Measurements from ENCODE around the gene RBM15. TPM values are rescaled to one million over a fixed set of nuclear protein-coding genes. Genes with fewer than 3 reads are reported as not detected.

The RBM15 gene
- total and polyA plus RNA-seq, 2 of the 13 experiments (the other 11 are each of a cell fraction or from before 2014, with no cell fraction given) = 13.5 to 36.4 TPM

- TF ChIP-seq, protein P1, sequence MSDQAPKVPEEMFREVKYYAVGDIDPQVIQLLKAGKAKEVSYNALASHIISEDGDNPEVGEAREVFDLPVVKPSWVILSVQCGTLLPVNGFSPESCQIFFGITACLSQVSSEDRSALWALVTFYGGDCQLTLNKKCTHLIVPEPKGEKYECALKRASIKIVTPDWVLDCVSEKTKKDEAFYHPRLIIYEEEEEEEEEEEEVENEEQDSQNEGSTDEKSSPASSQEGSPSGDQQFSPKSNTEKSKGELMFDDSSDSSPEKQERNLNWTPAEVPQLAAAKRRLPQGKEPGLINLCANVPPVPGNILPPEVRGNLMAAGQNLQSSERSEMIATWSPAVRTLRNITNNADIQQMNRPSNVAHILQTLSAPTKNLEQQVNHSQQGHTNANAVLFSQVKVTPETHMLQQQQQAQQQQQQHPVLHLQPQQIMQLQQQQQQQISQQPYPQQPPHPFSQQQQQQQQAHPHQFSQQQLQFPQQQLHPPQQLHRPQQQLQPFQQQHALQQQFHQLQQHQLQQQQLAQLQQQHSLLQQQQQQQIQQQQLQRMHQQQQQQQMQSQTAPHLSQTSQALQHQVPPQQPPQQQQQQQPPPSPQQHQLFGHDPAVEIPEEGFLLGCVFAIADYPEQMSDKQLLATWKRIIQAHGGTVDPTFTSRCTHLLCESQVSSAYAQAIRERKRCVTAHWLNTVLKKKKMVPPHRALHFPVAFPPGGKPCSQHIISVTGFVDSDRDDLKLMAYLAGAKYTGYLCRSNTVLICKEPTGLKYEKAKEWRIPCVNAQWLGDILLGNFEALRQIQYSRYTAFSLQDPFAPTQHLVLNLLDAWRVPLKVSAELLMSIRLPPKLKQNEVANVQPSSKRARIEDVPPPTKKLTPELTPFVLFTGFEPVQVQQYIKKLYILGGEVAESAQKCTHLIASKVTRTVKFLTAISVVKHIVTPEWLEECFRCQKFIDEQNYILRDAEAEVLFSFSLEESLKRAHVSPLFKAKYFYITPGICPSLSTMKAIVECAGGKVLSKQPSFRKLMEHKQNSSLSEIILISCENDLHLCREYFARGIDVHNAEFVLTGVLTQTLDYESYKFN (CRISPR knock-in tag; conservative IDR thresholded peaks at IDR 0.05) = no peak; the same call in 1 of the 2 replicates
- TF ChIP-seq RBAK (CRISPR knock-in tag; IDR thresholded peaks at IDR 0.05) = no peak
- TF ChIP-seq, protein P2, sequence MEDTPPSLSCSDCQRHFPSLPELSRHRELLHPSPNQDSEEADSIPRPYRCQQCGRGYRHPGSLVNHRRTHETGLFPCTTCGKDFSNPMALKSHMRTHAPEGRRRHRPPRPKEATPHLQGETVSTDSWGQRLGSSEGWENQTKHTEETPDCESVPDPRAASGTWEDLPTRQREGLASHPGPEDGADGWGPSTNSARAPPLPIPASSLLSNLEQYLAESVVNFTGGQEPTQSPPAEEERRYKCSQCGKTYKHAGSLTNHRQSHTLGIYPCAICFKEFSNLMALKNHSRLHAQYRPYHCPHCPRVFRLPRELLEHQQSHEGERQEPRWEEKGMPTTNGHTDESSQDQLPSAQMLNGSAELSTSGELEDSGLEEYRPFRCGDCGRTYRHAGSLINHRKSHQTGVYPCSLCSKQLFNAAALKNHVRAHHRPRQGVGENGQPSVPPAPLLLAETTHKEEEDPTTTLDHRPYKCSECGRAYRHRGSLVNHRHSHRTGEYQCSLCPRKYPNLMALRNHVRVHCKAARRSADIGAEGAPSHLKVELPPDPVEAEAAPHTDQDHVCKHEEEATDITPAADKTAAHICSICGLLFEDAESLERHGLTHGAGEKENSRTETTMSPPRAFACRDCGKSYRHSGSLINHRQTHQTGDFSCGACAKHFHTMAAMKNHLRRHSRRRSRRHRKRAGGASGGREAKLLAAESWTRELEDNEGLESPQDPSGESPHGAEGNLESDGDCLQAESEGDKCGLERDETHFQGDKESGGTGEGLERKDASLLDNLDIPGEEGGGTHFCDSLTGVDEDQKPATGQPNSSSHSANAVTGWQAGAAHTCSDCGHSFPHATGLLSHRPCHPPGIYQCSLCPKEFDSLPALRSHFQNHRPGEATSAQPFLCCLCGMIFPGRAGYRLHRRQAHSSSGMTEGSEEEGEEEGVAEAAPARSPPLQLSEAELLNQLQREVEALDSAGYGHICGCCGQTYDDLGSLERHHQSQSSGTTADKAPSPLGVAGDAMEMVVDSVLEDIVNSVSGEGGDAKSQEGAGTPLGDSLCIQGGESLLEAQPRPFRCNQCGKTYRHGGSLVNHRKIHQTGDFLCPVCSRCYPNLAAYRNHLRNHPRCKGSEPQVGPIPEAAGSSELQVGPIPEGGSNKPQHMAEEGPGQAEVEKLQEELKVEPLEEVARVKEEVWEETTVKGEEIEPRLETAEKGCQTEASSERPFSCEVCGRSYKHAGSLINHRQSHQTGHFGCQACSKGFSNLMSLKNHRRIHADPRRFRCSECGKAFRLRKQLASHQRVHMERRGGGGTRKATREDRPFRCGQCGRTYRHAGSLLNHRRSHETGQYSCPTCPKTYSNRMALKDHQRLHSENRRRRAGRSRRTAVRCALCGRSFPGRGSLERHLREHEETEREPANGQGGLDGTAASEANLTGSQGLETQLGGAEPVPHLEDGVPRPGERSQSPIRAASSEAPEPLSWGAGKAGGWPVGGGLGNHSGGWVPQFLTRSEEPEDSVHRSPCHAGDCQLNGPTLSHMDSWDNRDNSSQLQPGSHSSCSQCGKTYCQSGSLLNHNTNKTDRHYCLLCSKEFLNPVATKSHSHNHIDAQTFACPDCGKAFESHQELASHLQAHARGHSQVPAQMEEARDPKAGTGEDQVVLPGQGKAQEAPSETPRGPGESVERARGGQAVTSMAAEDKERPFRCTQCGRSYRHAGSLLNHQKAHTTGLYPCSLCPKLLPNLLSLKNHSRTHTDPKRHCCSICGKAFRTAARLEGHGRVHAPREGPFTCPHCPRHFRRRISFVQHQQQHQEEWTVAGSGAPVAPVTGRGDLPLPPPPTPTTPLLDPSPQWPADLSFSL (CRISPR knock-in tag; IDR thresholded peaks at IDR 0.05) = no peak
- no peak for TF ChIP-seq MAFF (IDR thresholded peaks at IDR 0.05; ENCODE audit: low read depth, low read length)
- no peak for TF ChIP-seq NCOA5 (CRISPR knock-in tag; IDR thresholded peaks at IDR 0.05)
- peak; percentile 4; the same call in 1 of the 2 replicates for TF ChIP-seq ELF3 (CRISPR knock-in tag; IDR thresholded peaks at IDR 0.05)
- no peak for TF ChIP-seq ZNF24 (IDR thresholded peaks at IDR 0.05)
- TF ChIP-seq CSRNP1 (CRISPR knock-in tag; IDR thresholded peaks at IDR 0.05) = no peak
- no peak for TF ChIP-seq BRF2 (CRISPR knock-in tag; IDR thresholded peaks at IDR 0.05)
- no peak for TF ChIP-seq ZBTB20 (CRISPR knock-in tag; IDR thresholded peaks at IDR 0.05; ENCODE audit: borderline replicate concordance, low read depth)
- TF ChIP-seq DRAP1 (CRISPR knock-in tag; IDR thresholded peaks at IDR 0.05) = no peak
- no peak for TF ChIP-seq WIZ (CRISPR knock-in tag; IDR thresholded peaks at IDR 0.05)
- peak; percentile 51 for TF ChIP-seq HNF4A (CRISPR knock-in tag; IDR thresholded peaks at IDR 0.05)
- TF ChIP-seq ZNF597 (CRISPR knock-in tag; IDR thresholded peaks at IDR 0.05) = no peak
- TF ChIP-seq KLF9 (CRISPR knock-in tag; IDR thresholded peaks at IDR 0.05; ENCODE audit: low read depth) = no peak
Observed at GRCh38 chr1:110337704-110338308, 1.4 kb upstream of the RBM15 start (continued).

All from HepG2 (cell line).